ENCODE results near the gene MXRA8.

The MXRA8 gene

GRCh38 chr1:1351511-1352427 is 6.6 kb downstream of the MXRA8 start:
- no peaks in the 10 kb centered on the region for H3K36me3 Mint-ChIP-seq
- H3K4me3 Mint-ChIP-seq, result peak overlapping the region; percentile 38
- peaks cover 35% of the 10 kb centered on the region for H3K27me3 Mint-ChIP-seq
- peaks cover 46% of the 10 kb centered on the region for H3K4me1 Mint-ChIP-seq
- no peaks in the 10 kb centered on the region for H3K9me3 Mint-ChIP-seq
- no peak for ATAC-seq
- no peak overlapping the region for H3K27ac Mint-ChIP-seq

GRCh38 chr1:1349256-1350012 is 8.9 kb downstream of the MXRA8 start, which contains the start of gene DVL1:
Gene DVL1 (minus strand): TSS chr1:1349418. CDS start chr1:1349065, 353 bp downstream.
- Mint-ChIP-seq H3K36me3 (no peaks in the 10 kb centered on the region), H3K4me1 (peaks cover 53% of the 10 kb centered on the region), H3K9me3 (no peaks in the 10 kb centered on the region), H3K4me3 (peak within 1 kb of the TSS; percentile 81), H3K27me3 (peaks cover 26% of the 10 kb centered on the region), H3K27ac (peak within 1 kb of the TSS; percentile 64)
- peak; percentile 89 for ATAC-seq

- Mint-ChIP-seq H3K27me3 (peaks cover 19% of the 10 kb centered on the region), H3K4me3 (peak overlapping the region; percentile 81), H3K9me3 (no peaks in the 10 kb centered on the region), H3K36me3 (no peaks in the 10 kb centered on the region), H3K4me1 (peaks cover 46% of the 10 kb centered on the region), H3K27ac (peak overlapping the region; percentile 64)
- peak; percentile 61 for ATAC-seq
These were observed 9.7 kb downstream of the MXRA8 start for GRCh38 chr1:1348420-1349255.

GRCh38 chr1:1347663-1348419 is 10.5 kb downstream of the MXRA8 start:
- no peak for ATAC-seq
- Mint-ChIP-seq H3K9me3 (no peaks in the 10 kb centered on the region), H3K27ac (peak overlapping the region; percentile 64), H3K27me3 (peaks cover 11% of the 10 kb centered on the region), H3K4me3 (peak overlapping the region; percentile 81), H3K4me1 (peaks cover 46% of the 10 kb centered on the region), H3K36me3 (no peaks in the 10 kb centered on the region)

- ATAC-seq, result no peak
- Mint-ChIP-seq H3K27me3 (peaks cover 3% of the 10 kb centered on the region), H3K9me3 (no peaks in the 10 kb centered on the region), H3K4me3 (no peak overlapping the region), H3K27ac (peak overlapping the region; percentile 64), H3K4me1 (peaks cover 41% of the 10 kb centered on the region), H3K36me3 (no peaks in the 10 kb centered on the region)
These were observed 11.2 kb downstream of the MXRA8 start for GRCh38 chr1:1347026-1347595.

GRCh38 chr1:1346501-1346890 is 11.9 kb downstream of the MXRA8 start:
- Mint-ChIP-seq H3K9me3 (no peaks in the 10 kb centered on the region), H3K4me3 (no peak overlapping the region), H3K27ac (no peak overlapping the region), H3K27me3 (no peaks in the 10 kb centered on the region), H3K36me3 (no peaks in the 10 kb centered on the region), H3K4me1 (peaks cover 39% of the 10 kb centered on the region)
- no peak for ATAC-seq

- Mint-ChIP-seq H3K27ac (no peak overlapping the region), H3K4me3 (no peak overlapping the region), H3K4me1 (peaks cover 39% of the 10 kb centered on the region), H3K36me3 (peaks cover 5% of the 10 kb centered on the region), H3K9me3 (no peaks in the 10 kb centered on the region), H3K27me3 (no peaks in the 10 kb centered on the region)
- ATAC-seq, result no peak
These were observed 12.4 kb downstream of the MXRA8 start for GRCh38 chr1:1345860-1346500.

- Mint-ChIP-seq H3K4me3 (no peak overlapping the region), H3K36me3 (peaks cover 7% of the 10 kb centered on the region), H3K27ac (no peak overlapping the region), H3K27me3 (no peaks in the 10 kb centered on the region), H3K4me1 (peaks cover 39% of the 10 kb centered on the region), H3K9me3 (no peaks in the 10 kb centered on the region)
- no peak for ATAC-seq
These were observed 13.0 kb downstream of the MXRA8 start for GRCh38 chr1:1345384-1345783.

GRCh38 chr1:1344655-1345361 is 13.5 kb downstream of the MXRA8 start:
- Mint-ChIP-seq H3K4me1 (peaks cover 39% of the 10 kb centered on the region), H3K4me3 (no peak overlapping the region), H3K36me3 (peaks cover 7% of the 10 kb centered on the region), H3K27ac (no peak overlapping the region), H3K27me3 (no peaks in the 10 kb centered on the region), H3K9me3 (no peaks in the 10 kb centered on the region)
- no peak for ATAC-seq

- H3K27me3 Mint-ChIP-seq, result no peaks in the 10 kb centered on the region
- peaks cover 10% of the 10 kb centered on the region for H3K36me3 Mint-ChIP-seq
- no peak for ATAC-seq
- H3K4me1 Mint-ChIP-seq, result peaks cover 39% of the 10 kb centered on the region
- no peak overlapping the region for H3K4me3 Mint-ChIP-seq
- no peaks in the 10 kb centered on the region for H3K9me3 Mint-ChIP-seq
- H3K27ac Mint-ChIP-seq, result no peak overlapping the region
These were observed 14.4 kb downstream of the MXRA8 start for GRCh38 chr1:1343811-1344421.

- Mint-ChIP-seq H3K9me3 (no peaks in the 10 kb centered on the region), H3K27ac (no peak overlapping the region), H3K36me3 (peaks cover 18% of the 10 kb centered on the region), H3K4me1 (peaks cover 32% of the 10 kb centered on the region), H3K4me3 (no peak overlapping the region), H3K27me3 (no peaks in the 10 kb centered on the region)
- ATAC-seq, result no peak
These were observed 15.7 kb downstream of the MXRA8 start for GRCh38 chr1:1342584-1343115.

GRCh38 chr1:1342061-1342562 is 16.2 kb downstream of the MXRA8 start:
- Mint-ChIP-seq H3K36me3 (peaks cover 23% of the 10 kb centered on the region), H3K4me1 (peaks cover 27% of the 10 kb centered on the region), H3K9me3 (no peaks in the 10 kb centered on the region), H3K27ac (no peak overlapping the region), H3K4me3 (no peak overlapping the region), H3K27me3 (no peaks in the 10 kb centered on the region)
- ATAC-seq, result peak; percentile 9
